ENCODE data around the gene SPPL2A. TPM values are rescaled to one million over a fixed set of nuclear protein-coding genes. Genes with fewer than 3 reads are reported as not detected.

The SPPL2A gene
- total RNA-seq, 1 experiment from 2014 or later, result 38.6 TPM

GRCh38 chr15:50813865-50814264 is 48.4 kb upstream of the SPPL2A start:
- H3K4me1 Mint-ChIP-seq, result peaks cover 2% of the 10 kb centered on the region; the same call in 1 of the 2 replicates
- CTCF ChIA-PET, result no interaction called here

More at GRCh38 chr15:50813865-50814264, 48.4 kb upstream of the SPPL2A start:
- POLR2A ChIA-PET, result no interaction called here
- Mint-ChIP-seq H3K27me3 (ENCODE audit: low read depth) (no peaks in the 10 kb centered on the region), H3K4me3 (no peak overlapping the region), H3K36me3 (no peaks in the 10 kb centered on the region), H3K27ac (no peak overlapping the region), H3K9me3 (no peaks in the 10 kb centered on the region)
- ATAC-seq (no peak), DNase-seq (ENCODE audit: low spot score) (no peak)
- no peak for TF ChIP-seq TCF7 (CRISPR knock-in tag; IDR thresholded peaks at IDR 0.05; ENCODE audit: low read depth)
- TF ChIP-seq ZNF423 (CRISPR knock-in tag; IDR thresholded peaks at IDR 0.05), result no peak
- no peak for TF ChIP-seq ATF6 (CRISPR knock-in tag; IDR thresholded peaks at IDR 0.05)
- TF ChIP-seq GABPB1 (CRISPR knock-in tag; IDR thresholded peaks at IDR 0.05), result no peak
- TF ChIP-seq CTCF (IDR thresholded peaks at IDR 0.05), result no peak
- TF ChIP-seq EMX1 (CRISPR knock-in tag; IDR thresholded peaks at IDR 0.05), result no peak
- TF ChIP-seq ZNF232 (CRISPR knock-in tag; IDR thresholded peaks at IDR 0.05), result no peak
- TF ChIP-seq OVOL2 (CRISPR knock-in tag; IDR thresholded peaks at IDR 0.05; ENCODE audit: borderline replicate concordance), result no peak
- TF ChIP-seq ZNF317 (CRISPR knock-in tag; IDR thresholded peaks at IDR 0.05; ENCODE audit: borderline replicate concordance, low read depth), result no peak
- no peak for TF ChIP-seq CDX4 (CRISPR knock-in tag; IDR thresholded peaks at IDR 0.05; ENCODE audit: borderline replicate concordance)
- TF ChIP-seq HMGXB4 (CRISPR knock-in tag; IDR thresholded peaks at IDR 0.05), result no peak
- TF ChIP-seq MXD4 (CRISPR knock-in tag; IDR thresholded peaks at IDR 0.05; ENCODE audit: borderline replicate concordance), result no peak
- no peak for TF ChIP-seq CBFB (CRISPR knock-in tag; IDR thresholded peaks at IDR 0.05; ENCODE audit: low read depth)
- TF ChIP-seq KAT7 (CRISPR knock-in tag; IDR thresholded peaks at IDR 0.05; ENCODE audit: borderline replicate concordance), result no peak
- no peak for TF ChIP-seq SOX15 (CRISPR knock-in tag; IDR thresholded peaks at IDR 0.05)
- no peak for TF ChIP-seq E2F5 (CRISPR knock-in tag; IDR thresholded peaks at IDR 0.05)
- no peak for TF ChIP-seq E2F4 (CRISPR knock-in tag; IDR thresholded peaks at IDR 0.05; ENCODE audit: borderline replicate concordance, low read depth)
- no peak for TF ChIP-seq NR1H2 (CRISPR knock-in tag; IDR thresholded peaks at IDR 0.05)

Measured in WTC11 (cell line).